Mucosa of rectum (tissue), 2 donors: ENCODE measurements around the gene PCARE.

Source experiments
- H3K27ac ChIP-seq, 2 donors: one replicate each; pipeline ENCODE4 v1.7.0; 2013; ENCODE audit warnings: inconsistent platforms in 2 of 2, low read depth in 2 of 2, low read length in 2 of 2
- H3K27me3 ChIP-seq, 2 donors: one replicate each; pipeline ENCODE4 v1.7.0; 2013; ENCODE audit warnings: low read length in 2 of 2; ENCODE audit not compliant: control insufficient read depth in 2 of 2, insufficient read depth in 2 of 2
- H3K36me3 ChIP-seq, 2 donors: one replicate each; pipeline ENCODE4 v1.7.0; 2013; ENCODE audit warnings: low read length in 2 of 2; ENCODE audit not compliant: control insufficient read depth in 2 of 2, insufficient read depth in 2 of 2
- H3K4me1 ChIP-seq, 2 donors: one replicate each; pipeline ENCODE4 v1.7.0; 2013; ENCODE audit warnings: low read length in 2 of 2, mild to moderate bottlenecking in 1 of 2; ENCODE audit not compliant: control insufficient read depth in 2 of 2, insufficient read depth in 2 of 2
- H3K4me3 ChIP-seq, 2 donors: one replicate each; pipeline ENCODE4 v1.7.0; 2013; ENCODE audit warnings: low read length in 2 of 2
- H3K9ac ChIP-seq, 2 donors: one replicate each; pipeline ENCODE4 v1.7.0; 2013; ENCODE audit warnings: low read length in 2 of 2, low read depth in 1 of 2, mild to moderate bottlenecking in 1 of 2
- H3K9me3 ChIP-seq, 2 donors: one replicate each; pipeline ENCODE4 v1.7.0; 2013; ENCODE audit warnings: low read length in 2 of 2; ENCODE audit not compliant: control insufficient read depth in 2 of 2
- donor health status: healthy.
- donor health status: Normal muscosa, but diverticular disease.

Gene PCARE

GRCh38 chr2:29012211-29012681, 62.1 kb downstream of the PCARE start:
- H3K4me3 ChIP-seq = no peak overlapping the region
- H3K27me3 ChIP-seq = no peaks in the 10 kb centered on the region
- no peaks in the 10 kb centered on the region for H3K9me3 ChIP-seq
- peak overlapping the region; percentile 48 to 77 for H3K27ac ChIP-seq
- no peak overlapping the region for H3K9ac ChIP-seq
- H3K36me3 ChIP-seq = no peaks in the 10 kb centered on the region
- H3K4me1 ChIP-seq = peaks cover 16 to 28% of the 10 kb centered on the region in 2 donors
